Esophagus mucosa (tissue), 1 donor: ENCODE data around the gene RNF41. TPM values are rescaled to one million over a fixed set of nuclear protein-coding genes. Genes with fewer than 3 reads are reported as not detected.

Experiments
- ATAC-seq: fragments of 200-7000 bp; cut with Tn5 transposase; one replicate; pipeline ENCODE4 v1.9.1; 2020
- total RNA-seq: library from RNA; stranded (reverse); gene quantifications from one replicate; pipeline ENCODE4 v1.2.4, GENCODE V29; 2023
- donor health status: DM: yes; HTN: yes; CAD: no.

RNF41 gene
- total RNA-seq, 1 donor from 2014 or later, result 26.9 TPM

DNA sequence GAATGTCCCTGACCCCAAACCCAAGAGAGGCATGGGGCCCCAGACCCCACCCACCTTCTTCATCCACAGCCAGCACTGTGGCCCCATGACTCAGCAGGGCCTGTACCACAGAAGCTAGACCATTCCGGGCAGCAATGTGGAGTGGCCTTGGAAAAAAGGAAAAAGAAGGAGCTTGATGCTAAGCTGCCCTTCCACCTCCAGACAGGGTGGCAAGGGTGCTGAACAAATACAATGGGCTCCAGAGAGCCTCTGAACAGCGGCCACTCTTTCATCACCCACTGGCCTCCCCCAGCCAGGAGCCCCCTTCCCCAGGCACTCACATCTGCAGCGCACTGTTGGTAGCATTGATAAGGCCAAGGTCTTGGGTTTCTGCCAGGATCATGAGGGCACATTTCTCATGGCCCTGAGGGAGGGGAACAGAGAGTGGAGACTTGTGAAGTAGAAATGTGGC is 22.0 kb upstream of the RNF41 start:
- no peak for ATAC-seq

DNA sequence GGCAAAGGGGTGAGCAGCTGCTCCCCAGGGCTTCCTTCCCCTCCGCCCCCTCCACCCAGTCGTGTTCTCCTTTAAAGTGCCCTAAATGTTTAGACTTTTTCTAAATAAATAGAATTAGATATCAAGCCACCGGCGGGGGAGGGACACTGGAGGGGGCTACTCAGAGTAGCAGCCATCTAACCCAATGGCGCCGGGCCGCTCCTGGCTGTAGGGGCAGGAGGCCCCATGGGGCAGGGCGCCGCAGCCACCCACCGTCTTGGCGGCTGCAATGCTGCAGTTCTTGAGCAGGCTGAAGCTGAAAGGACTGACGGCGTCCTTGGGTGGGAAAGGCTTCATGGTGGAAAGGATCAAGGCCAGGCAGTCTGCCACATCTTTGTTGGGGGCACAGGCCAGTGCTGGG is 21.3 kb upstream of the RNF41 start:
- no peak for ATAC-seq

DNA sequence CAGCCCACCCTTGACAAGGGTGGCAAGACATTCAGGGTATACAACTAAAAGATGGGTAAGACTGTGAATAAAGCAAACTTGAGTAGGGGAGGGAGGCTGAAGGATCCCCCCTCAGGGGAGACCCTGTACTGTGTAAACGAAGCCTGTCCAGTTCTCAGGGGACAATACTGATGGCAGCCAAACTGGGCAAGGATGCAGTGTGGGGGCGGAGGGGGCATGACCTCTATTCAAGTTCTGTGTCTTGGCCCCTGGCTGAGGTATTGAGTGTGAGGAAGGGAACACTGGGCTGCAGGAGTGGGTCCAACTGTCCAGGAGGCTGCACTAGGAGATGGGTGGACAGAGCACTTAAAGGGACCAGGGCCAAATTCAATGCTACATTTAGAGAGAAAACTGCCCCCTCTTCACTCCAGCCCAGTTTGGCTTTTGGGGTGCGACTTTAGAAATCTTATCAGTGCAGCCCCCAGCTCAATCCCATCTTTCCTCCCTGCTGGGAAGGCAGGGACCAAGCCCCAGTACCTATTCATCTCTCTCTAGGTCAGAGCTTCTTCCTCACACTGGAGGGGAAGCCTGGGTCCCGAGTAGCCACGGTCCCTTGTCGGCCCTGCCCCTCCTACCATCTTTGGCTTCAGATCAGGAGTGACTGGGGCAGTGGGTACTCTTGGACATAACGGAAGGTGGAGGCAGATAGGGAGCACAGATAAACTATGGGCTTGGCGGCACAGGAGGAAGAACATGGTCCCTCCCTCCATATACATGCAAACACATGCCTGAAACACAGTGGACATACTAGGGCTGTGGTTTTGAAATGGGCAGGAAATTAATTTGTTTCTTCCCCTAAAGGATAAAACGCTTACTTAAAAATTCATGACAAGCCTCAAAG is 19.9 kb upstream of the RNF41 start:
- no peak for ATAC-seq

DNA sequence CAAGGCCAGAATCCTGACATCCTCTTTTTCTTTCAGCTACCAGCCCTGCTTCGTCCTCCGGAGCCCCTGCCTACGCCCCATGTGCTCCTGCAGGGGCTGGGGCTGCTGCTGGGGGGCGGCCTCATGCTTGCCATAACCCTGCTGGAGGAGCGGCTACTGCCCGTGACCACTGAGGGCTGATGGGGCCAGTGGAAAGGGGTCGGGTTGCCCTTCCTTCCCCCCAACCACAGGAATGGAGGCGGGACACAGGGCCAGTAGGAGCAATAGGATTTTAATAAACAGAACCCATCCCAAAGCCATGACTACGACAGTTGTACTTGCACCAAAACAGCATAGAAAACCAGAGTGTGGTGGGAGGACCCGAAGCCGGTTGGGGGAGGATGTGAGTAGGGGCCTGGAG is 15.8 kb upstream of the RNF41 start:
- ATAC-seq, result no peak

DNA sequence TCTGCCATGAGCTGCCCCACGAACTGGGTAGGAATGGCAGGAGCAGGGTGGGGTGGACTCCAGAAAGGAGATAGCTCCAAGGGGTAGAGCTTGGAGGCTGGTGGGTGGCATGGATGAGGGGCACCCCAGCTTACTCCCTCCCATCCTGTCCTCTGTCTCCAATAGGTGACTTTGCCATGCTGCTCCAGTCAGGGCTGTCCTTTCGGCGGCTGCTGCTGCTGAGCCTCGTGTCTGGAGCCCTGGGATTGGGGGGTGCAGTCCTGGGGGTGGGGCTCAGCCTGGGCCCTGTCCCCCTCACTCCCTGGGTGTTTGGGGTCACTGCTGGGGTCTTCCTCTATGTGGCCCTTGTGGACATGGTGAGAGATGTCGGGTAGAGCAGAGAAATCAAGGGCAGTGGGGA is 15.3 kb upstream of the RNF41 start:
- no peak for ATAC-seq

DNA sequence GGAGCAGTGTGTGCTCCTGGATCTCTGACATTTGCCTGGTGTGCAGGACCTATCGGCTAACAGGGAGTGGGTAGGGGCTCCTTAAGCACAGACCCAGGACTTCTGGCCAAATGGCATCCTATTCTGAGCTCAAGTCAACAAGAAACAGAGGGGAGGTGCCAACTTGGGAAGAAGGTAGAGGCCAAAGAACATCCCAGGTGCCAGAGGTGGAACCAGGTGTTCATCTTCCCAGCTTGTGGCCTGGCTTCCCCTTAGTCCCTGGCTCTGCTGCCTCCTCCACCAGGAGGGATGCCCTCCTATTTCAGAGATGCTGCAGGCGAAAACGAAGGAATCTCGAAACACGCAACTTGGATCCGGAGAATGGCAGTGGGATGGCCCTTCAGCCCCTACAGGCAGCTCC is 14.4 kb upstream of the RNF41 start:
- ATAC-seq, result no peak

DNA sequence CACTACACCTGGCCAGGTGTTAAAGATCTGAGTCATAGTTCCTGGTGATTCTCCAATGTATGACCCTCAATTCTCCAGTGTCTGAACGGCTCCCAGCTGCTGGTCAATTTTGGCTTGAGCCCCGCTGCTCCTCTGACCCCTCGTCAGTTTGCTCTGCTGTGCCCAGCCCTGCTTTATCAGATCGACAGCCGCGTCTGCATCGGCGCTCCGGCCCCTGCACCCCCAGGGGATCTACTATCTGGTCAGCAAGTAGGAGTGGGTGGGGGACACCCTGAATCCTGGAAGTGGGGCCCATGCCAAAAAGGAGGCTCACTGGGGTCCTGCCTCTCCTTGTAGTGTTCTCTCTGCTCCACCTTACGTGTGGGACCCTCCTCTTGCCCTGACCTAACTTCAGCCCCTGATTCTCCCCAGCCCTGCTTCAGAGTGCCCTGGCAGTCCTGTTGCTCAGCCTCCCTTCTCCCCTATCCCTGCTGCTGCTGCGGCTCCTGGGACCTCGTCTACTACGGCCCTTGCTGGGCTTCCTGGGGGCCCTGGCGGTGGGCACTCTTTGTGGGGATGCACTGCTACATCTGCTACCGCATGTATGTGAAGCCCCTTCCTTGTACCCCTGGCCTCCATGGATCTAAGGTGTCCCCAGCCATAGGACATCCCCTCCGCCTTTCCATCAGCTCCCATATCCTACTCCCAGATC is 13.2 kb upstream of the RNF41 start:
- ATAC-seq, result no peak

DNA sequence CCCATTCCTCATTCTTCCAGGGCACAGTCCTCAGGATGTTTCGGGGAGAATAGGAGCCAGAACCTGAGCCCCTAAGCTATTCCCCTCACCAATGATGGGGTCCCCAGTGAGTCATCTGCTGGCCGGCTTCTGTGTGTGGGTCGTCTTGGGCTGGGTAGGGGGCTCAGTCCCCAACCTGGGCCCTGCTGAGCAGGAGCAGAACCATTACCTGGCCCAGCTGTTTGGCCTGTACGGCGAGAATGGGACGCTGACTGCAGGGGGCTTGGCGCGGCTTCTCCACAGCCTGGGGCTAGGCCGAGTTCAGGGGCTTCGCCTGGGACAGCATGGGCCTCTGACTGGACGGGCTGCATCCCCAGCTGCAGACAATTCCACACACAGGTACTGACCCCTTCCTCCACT is 9.5 kb upstream of the RNF41 start:
- peak; percentile 20 for ATAC-seq

DNA sequence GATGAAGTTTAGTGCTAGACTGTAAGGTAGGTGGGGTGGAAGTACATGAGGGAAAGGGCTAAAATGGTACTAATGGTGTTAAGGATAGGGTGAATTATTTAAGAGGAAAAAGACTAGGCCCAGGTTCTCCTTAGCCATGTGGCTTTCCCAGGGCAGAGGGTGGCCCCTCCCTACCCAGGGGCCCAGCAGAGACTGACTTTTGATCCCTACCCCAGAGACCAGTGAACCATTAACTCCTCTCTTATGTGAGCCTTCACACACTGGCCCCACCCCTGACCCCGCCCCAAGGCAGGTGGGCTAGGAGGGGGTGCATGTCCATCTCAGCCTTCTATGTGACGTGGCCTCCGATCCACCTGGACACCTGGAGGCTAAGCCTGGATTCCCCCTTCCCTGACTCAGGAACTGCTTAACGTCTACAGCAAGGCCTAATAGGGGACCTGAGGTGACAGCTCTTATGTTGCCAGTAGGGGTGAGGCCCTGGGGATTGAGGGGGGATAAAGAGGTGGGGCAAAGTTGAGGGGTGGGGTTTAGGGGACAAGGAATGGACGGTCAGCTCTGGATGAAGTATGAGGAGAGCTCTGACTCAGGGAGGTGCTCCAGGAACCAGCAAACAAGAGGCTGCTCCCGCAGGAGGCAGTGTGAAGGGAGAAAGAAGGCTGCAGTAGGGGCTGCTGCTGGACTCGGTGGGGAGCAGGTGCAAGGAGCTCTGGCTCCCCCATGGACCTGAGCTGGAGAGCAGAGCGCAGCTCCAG is 8.9 kb upstream of the RNF41 start:
- no peak for ATAC-seq

DNA sequence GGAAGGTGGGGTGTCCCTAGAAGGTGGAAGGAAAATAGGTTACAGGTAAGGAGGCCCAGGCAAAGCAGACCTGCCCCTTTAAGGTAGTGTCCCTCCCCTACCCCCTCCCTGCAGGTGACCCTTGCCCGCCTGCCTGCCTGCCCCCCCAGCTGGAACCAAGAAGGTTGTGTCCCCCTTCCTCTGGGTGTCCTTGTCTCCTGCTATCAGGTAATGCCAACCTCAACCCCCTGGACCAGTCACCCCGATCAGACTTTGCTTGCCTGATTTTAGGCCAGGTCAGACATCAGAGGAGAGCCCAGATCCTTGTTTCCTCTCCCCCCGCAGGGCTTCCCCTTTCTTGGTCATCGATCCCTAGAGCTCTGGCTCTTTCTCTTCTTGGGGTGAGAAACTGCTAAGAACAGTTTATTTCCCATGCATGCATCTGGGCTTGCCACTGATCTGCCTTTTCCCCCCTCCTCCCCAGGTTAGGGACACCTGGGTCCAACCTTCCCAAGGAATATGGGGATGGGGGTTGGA is 8.3 kb upstream of the RNF41 start, which contains the start of gene SLC39A5:
TSS of gene SLC39A5 (plus strand) at position 136 of the 516 bp plus-strand sequence. CDS start 1,224 bp downstream, outside the sequence.
- ATAC-seq, result no peak

DNA sequence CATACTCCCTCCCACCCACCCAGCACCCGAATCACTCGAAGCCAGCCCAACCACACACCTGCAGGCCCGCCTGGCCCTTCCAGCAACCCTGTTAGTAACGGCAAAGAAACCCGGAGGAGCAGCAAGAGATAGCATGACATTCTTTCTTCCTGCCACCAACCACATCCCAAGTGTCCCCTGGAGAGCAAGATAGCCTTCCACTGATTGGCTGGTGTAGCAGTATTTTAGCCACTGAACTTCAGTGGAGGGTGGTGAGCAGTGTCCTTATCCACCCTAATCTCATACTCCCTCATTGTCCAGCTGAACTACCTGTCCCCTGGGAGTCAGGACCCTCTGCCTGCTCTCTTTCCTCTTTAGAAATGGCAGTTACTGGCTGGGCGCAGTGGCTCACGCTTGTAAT is 7.4 kb upstream of the RNF41 start:
- no peak for ATAC-seq

DNA sequence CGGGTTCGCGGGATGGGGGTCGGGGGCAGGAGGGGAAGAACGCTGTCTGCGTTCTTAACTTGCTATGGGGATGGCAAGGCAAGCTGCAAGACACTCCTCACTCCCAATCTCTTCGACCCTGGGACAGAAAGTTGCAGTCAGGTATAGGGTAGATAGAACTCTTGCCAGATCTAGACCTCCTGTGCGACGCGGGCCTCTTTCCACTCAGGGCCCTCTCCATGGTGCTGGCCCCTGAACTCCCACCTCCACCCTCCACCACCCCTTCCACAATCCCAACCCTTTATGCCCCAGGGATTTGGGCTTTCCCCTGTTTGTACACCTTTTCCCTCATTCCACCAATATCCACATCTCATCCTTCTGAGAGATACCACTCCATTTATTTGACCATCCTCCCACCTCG is 3.2 kb upstream of the RNF41 start:
- no peak for ATAC-seq

DNA sequence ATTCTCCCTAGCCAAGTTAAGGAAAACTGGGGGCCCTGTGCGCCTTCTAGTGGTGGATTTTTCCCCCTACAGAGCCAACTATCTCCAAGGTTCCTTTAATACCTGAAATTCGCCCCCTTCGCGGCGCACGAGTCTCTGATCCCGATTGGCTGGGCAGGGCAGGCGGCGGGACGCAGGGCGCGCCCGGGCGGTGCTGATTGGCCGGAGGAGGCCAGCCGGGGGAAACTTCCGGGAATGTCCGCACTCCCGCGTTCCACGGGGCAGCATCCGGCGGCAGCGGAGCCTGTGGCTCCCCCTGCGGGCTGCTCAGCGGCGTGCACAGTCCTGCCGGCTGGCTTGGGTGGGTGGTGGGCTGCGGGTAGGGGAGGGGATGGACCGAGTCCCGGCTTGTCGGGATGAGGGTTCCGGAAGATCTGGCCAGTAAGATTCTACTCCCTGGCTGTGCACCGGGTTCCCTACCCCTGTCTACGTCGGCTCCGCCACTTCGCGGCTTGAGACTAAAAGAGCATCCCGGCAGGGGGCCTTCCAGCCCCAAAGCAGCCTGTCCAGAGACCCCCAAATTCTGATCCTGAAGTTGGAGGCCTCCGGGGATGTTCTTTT is 2.5 kb upstream of the RNF41 start, which contains the start of gene NABP2:
TSS of gene NABP2 (plus strand) at position 241 of the 600 bp plus-strand sequence. CDS start 515 bp downstream, outside the sequence.
- ATAC-seq, result peak; percentile 90

DNA sequence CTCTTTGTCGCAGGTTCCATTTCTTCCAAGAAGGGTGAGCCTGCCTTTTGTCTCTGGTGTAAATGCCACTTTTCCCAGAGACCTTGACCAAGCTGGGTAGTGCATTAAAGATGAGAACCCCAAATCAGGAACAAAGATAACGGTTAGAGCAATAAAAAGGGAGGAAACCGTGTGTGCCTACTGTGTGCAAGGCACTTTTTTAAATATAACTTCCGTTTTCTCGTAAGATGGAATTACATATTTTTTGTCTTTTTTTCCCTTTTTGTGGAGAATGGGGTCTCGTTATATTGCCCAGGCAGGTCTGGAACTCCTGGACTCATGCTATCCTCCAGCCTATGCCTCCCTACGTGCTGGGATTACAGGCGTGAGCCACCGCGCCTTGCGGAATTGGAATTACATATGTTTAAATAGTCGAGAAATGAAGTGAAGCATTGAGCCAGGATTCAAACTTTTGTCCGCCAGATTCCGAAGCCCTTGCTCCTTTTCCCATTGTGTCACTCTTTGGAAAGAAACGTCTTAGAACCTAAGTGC is 1.9 kb upstream of the RNF41 start:
- ATAC-seq, result no peak

DNA sequence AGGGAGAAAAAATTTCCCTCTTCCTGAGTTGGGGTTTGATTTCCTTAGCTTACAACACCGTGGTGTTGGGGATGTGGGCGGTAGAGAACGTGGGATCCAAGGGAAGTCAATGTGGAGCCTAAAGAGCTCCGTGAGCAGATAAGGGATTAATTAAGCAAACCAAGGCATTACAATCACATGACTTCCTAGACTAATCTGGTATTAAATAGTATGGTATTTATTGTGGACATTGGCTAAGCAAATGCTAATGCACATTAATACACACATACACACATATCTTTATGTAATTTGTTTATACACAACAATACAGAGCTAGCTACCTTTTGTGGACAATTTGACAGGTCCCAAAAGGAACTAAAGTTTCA is 791 bp upstream of the RNF41 start:
- no peak for ATAC-seq

DNA sequence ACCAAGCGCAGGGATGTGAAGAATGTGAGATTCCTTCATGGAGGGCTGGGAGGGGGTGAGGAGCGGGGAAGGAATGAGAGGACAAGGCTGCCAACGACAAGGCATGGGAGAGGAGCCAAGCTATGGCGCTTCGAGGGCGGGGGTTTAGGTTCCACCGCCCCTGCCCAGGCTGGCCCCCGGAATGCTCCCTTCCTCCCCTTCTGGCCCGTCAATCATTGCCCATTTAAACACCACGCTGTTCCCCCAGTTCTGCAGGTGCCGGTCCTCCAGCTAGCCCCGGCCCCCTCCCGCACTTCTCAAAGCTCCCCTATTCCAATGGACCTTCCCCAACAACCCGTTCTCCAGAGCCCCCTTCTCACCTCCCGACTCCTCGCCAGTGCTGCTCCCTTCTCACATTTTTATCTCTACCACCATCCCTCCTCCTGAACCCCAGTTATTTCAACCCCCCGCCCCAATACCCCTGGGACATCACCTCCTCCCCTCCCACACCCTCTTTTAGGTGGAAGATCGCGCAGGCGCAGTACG is 428 bp downstream of the RNF41 start:
- peak; percentile 1 for ATAC-seq

DNA sequence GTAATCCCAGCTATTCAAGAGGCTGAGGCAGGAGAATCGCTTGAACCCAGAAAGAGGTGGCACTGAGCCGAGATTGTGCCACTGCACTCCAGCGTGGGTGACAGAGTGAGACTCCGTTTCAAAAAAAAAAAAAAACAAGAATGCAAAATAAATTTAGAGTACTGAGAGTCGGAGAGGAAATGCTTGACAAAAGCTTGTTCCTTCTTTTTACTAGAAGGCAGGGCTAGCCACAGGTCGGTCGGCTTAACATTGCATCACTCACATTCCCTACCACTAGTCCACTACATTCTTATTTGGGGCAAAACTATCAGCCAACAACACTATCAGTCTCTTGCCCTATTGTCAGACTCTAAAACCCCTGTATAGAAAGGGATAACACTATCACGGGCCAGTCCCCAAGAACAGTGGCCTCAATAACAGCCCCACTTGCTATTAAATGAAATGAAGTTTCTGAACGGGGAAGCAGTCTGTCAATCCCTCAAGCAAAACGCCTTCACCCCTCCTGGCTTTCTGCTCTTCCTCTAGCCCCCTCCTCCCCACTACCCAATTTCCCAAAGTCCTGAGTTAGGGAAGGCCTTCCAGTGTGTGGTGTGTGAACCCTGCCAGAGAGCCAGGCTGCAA is 1.0 kb downstream of the RNF41 start:
- no peak for ATAC-seq

DNA sequence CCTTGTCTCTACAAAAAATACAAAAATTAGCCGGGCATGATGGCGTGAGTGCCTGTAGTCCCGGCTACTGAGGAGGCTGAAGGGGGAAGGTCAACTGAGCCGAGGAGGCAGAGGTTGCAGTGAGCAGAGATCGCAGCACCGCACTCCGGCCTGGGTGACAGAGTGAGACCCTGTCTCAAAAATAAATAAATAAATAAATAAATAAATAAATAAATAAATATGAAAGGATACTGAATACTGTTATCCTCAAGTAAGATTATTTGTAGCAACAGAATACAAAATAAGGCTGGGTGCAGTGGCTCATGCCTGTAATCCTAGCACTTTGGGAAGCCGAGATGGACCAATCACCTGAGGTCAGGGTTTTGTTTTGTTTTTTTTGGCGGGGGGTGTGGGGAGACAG is 1.9 kb downstream of the RNF41 start:
- ATAC-seq, result no peak

DNA sequence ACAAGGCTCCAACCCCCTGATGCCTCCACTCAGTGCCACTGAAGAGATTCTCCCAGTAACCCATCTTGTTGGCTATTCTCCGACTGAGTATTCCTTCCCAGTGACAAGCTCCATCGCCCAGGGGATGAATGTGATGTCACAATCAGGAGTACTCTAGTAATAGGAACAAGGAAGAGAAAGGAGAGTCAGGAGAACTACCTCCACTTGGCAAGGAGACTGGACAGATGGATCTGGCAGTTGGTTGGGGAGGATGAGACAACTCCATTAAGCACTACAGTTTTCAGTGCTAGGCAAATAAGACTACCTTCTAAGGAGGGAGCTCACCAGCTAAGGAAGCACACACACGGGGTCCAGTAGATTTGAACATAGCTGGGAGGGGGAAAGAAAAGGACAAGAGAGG is 5.3 kb downstream of the RNF41 start:
- no peak for ATAC-seq

DNA sequence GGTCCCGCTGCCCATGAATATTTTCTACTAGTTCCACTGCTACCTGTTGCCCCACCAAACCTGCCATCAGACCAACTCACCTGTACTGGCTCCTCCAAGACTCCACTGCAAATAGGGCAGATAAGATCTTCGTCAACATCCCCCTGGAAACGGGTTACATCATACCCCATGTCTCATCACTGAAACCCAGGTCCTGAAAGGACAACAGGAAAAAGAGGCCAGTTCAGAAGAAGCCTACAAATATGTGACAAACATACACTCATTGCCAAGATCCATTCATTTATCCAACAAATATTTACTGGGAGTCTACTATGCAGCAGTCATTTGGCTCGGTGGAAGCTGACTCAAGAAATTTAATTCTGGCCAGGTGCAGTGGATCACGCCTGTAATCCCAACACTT is 7.8 kb downstream of the RNF41 start:
- no peak for ATAC-seq

DNA sequence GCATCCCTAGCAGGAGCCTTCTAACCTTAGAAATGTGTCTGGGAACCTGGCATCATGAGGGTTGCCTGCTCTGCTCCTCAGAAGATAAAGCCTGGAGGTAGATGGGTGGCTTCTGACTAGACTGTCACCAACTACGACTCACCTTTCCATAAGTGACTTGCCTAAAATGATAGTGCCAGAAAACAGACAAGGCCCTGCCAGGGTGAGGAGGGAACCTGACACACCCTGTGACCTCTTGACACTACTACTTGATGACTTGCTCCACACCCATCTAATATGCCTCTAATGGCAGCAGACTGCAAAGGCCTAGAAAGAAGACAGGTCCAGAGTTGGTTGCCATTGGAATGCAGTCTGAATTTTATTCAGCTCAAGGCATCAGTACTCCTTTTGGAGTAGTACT is 9.4 kb downstream of the RNF41 start:
- peak; percentile 36 for ATAC-seq
